Stimulated activated CD8-positive, alpha-beta memory T cell treated with anti-CD3 and anti-CD28 coated beads, Interleukin-12 subunit alpha, Interleukin-12 subunit beta, amount 100 ng/mL, for 24 hours (primary cell): ENCODE results near the gene IFNW1.
"Not testable (repeated sequence)": the region's sequence is repeated elsewhere in the genome, so short reads cannot be mapped to it uniquely, and the experiment has no call there.

Source experiments
- DNase-seq: peaks from one replicate; pipeline ENCODE4 v3.0.0-alpha.2; 2020; ENCODE audit errors: extremely low read depth

IFNW1 gene

DNA sequence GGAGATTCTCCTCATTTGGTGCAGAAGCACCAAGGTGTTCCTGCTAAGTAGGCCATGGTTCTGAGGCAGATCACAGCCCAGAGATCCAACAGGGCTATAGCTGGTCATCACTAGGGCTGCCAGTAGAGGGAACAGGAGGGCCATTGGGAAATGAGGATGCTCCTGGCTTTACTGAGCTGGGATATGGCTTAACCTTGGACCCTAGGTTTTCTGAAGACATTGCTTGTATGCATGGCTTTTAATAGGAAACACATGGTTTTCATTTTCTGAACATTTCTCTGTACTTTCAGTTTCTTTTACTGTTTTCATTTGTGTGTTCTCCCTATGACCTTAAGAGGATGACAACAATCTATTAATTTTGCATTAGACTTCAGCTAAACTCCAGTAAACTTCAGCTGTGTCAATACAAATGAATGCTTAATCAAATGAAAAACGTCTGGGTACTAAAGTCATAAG lies at the start of gene IFNW1:
IFNW1 (minus strand) TSS at position 406 of the 456 bp plus-strand sequence; CDS start at position 144, 262 bp downstream.
- no peak for DNase-seq

DNA sequence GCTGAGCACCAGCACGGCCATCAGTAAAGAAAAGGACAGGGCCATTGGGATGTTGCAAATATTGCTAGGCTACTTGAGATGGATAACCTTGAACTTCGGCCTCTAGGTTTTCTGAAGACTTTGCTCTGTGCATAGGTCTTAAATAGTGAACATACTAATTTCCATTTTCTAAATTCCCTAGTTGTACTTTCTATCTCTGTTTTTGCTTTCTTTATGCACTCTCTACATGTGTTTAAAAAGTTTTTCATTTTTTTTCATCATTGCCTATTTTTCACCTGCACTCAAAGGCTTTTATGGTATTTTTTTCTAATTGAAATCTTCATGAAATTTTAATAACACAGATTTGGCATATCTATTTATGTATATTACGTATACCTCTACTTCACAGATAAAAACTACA lies 45.9 kb upstream of the IFNW1 start, which contains the start of gene IFNA4:
IFNA4 (minus strand) TSS at position 101 of the 400 bp plus-strand sequence; CDS start at position 45, 56 bp downstream.
- DNase-seq: not testable (repeated sequence)

DNA sequence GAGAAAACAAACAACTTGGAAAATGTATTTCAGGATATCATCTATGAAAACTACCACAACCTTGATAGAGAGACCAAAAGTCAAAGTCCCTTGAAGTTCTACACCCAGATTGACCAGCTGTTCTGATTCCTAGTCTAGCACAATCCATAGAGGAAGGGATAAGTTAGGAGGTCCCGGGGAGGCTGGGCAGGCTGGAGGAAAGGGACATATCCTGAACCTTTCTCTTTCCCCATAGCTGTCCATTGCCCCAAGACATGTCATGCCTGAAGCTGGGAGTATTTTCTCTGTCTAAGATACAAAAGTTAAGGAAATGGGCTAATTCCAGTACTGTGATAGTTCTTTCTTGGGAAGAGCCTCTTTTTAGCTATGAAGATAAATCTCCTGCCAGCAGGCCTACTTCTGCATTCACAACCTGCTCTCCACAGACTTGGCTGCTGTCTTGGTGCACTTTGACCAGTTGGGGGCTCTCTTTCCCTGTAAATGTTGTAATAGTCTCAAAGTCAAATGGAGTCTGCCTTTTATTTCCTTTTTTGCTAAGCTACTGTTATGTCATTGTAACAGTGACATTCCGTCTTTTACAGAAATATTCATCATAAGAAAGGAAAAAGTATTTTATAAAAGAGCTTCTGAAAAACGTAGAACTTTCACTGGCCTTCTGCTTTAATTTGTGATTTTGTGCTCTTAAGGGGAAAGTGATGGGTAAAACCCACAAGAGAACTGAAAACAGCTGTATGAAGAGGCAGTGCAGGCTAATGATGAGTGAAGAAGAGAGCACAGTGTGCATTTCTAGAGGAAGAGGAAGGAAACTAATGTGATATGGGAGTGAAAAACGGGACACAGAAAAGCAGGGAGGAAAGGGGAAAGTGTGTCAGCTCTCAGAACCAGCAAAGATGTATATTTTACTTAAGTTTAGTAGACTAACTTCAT lies 41.4 kb upstream of the IFNW1 start:
- not testable (repeated sequence) for DNase-seq

DNA sequence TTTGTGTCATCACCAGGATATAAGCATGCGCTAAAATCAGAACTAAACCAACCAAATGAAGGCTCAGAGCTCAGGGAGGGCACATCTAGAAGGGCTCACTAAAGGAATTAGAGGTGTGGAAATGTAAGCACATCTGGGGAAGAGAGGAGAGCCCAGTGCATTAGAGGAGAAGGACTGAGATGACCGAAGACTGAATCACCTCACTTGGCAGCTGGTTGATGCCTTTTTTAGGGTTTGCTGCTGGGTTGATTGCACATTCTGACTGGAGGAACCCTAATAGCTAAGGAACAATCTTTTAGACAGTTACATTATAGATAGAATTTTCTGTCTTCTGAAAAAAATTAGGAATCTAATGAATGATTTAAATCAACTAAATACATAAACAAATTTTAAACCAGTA lies 33.0 kb upstream of the IFNW1 start:
- no peak for DNase-seq

DNA sequence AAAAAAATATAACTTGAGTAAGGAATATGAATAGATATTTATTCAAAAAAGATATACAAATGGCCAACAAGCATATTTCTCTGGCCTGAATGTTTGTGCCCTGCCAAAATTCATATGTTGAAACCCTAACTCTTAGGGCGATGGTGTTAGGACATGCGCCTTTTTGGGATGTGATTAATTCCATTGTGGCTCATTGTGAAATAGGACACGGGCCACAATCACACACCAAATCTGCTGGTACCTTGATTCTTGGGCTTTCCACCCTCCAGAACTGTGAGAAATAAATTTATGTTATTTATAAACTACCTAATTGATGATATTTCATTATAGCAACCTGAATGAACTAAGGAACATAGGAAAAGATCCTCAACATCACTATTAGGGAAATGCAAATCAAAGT lies 30.5 kb upstream of the IFNW1 start:
- DNase-seq: no peak

DNA sequence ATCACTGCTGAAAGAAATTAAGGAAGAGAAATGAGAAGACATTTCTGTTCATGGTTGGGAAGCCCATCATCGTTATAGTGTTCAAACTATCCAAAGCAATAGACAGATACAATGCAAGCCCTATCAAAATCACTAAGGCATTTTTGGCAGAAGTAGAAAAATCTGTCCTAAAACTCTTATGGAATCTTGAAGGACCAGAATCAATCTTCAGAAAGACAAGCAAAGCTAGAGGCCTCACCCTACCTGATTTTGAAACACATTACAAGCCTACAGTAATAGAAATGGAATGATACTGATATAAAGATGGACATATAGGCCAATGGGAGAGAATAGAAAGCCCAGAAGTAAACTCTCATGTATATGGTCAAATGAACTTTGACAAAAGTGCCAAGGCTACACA lies 29.7 kb upstream of the IFNW1 start:
- DNase-seq: no peak

DNA sequence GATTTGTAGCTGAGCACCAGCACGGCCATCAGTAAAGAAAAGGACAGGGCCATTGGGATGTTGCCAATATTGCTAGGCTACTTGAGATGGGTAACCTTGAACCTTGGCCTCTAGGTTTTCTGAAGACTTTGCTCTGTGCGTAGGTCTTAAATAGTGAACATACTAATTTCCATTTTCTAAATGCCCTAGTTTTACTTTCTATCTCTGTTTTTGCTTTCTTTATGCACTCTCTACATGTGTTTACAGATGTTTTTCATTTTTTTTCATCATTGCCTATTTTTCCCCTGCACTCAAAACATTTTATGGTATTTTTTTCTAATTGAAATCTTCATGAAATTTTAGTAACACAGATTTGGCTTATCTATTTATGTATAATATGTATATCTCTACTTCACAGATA lies 24.9 kb upstream of the IFNW1 start, which contains the start of gene IFNA21:
IFNA21 (minus strand) TSS at position 101 of the 400 bp plus-strand sequence; CDS start at position 53, 48 bp downstream.
- DNase-seq: not testable (repeated sequence)

DNA sequence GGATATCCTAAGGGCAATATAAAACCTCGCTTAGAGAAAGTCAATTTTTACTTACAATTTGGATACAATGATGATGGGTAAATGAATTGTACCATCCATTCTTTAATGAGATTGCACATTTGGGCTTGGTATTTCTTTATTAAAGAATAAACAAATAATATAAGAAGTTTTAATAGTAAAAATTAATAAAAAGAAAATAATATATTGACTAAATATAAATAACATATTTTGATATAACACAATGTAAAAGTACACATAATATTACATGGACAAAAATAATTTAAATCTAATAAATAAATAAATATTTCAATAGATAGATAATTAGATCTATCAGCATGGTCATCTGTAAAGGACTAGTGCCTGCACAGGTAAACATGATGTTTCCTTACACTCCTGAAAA lies 23.9 kb upstream of the IFNW1 start:
- no peak for DNase-seq

DNA sequence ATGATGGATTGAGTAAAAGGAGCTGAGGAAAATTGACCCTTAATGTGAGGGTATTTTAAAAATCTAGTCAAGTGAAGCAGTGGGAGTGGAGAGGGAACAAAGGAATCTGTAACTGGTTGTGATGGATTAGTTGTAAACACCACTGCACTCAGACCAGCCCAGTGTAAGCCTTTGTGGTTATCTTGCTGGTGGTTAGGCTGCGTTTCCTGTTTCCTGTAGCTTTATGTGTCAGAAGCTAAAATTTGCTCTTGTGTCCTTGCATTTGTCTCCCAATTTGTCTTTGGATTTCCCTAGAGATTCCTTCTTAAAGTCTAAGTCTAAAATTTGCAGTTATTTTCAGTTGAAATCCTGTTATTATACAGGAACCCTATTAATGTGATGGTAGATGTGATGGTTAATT lies 18.5 kb upstream of the IFNW1 start:
- no peak for DNase-seq

DNA sequence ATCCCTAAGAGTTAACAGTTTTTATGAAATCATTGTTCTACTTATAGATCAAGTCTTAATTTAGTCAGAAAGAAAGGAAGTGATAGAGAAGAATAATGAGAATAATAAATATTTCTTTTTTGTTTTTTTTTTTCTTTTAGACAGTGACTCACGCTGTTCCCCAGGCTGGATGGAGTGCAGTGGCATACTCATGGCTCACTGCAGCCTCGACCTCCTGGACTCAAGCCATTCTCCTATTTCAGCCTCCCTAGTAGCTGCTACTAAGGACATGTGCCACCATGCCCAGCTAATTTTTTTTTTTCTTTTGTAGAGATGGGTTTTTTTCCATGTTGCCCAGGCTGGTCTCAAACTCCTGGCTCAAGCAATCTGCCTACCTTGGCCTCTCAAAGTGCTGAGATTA lies 13.9 kb upstream of the IFNW1 start:
- DNase-seq: no peak

DNA sequence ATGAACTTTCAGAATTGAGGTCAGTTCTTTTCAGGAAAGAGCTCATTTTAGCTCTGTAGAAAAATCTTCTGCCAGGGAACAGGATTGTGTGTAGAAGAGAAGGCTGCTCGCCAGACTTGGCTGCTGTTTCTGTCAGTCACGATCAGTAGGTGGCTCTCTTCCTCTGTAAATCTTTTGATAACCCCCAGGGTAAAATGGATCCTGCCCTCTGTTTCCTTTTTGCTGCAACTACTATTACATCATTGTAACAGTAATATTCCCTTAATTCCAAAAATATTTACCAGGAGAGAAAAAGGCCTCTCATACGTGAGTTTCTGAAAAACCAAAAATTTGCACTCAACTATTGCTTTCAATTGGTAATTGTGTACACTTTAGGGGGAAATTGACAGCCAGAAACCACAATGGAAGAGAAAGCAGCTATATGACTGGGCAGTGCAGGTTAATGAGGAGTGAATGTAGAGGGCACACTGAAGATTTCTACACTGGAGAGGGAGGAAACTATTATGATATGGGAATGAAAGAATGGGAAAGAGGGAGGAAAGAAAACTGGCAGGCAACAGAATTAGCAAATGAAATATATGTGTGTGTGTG lies 12.5 kb upstream of the IFNW1 start:
- no peak for DNase-seq

DNA sequence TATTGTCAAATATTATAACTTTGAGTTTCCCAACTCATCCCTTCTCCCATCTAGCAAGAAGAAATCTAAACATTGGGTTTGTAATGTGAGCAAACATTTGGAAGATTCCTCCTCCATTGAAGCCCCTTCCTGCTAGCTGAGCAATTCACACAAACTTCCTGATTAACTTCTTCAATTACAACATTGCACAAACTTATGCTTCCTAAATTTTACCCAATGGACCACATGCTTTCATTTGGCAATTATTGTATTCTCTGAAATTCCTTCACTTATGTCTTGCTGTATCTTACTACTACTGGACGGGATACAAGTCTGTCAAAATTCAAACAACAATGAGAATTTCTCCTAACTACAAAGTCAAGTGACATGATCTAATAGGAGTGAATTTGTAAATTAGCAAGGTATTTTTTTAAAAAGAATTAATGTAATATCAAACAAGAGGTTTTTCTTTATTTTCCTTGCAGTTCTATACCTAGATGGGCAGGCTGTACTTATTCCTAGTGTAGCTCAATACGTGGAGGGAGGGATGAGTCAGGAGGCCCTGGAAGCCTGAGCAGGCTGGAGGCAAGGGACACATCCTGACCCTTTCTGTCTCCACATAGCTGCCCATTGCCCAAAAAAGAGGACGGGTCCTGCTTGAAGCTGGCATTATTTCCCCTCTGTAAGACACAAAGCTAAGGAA lies 11.8 kb upstream of the IFNW1 start:
- DNase-seq: no peak

DNA sequence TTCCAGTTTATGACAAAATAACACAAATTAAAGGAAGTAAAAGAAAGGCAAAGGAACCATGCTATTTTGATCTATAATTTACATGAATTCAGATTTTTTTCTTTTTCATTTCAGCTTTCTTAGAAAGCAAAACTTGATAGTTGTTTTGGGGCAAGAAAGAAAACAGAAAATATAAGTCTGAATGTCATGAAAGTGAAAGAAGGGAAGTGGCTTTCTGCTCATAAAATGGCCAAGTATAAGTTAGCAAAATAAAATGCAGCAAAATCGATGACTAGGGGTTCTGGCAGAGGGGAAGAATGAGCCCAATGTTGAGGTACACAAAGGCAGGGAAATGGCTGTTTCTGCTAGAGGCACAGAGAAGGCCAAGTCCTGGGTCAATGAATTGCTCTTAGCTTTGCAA lies 3.0 kb upstream of the IFNW1 start:
- no peak for DNase-seq

DNA sequence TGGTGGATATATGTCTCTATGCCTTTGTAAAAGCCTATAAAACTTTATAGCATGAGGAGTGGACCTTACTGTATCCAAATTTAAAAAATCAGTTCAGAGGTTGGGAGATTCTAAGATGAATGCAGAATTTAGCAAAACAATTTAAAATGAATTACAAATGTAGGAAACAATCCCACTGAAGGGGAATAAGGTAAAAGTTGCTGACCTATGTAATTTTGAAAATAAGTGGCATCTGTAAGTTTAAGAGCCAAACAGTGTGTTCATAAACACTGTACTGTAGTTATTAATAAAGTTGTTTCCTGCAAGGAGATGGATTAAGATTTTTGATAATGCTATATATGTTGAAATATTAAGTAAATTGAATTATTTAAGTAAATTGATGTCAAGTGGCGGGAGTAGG lies 4.6 kb downstream of the IFNW1 start:
- DNase-seq: no peak

DNA sequence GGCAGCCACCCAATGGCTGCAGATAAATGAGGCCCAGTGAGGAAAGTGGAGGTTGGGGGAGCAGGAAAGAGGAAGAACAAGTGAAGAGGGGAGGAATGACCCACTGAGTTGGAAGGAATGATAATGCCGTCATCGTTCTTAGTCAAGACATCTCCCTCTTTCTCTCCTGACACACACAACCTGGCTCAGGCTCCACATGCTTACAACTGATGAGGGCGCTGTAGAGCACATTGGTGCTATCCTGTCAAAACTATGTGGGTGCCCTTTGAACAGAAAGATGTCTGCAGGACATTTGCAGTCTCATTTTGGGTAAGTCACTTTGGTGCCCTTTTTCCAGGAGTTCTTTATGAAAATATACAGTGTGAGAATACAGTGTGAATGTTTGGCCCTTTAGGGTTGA lies 5.9 kb downstream of the IFNW1 start:
- DNase-seq: no peak

DNA sequence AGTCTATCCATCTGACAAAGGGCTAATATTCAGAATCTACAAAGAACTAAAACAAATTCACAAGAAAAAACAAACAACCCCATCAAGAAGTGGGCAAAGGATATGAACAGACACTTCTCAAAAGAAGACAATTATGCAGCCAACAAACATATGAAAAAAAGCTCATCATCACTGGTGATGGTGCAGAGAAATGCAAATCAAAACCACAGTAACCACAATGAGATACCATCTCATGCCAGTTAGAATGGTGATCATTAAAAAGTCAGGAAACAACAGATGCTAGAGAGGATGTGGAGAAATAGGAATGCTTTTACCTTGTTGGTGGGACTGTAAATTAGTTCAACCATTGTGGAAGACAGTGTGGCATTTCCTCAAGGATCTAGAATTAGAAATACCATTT lies 13.4 kb downstream of the IFNW1 start:
- DNase-seq: not testable (repeated sequence)

DNA sequence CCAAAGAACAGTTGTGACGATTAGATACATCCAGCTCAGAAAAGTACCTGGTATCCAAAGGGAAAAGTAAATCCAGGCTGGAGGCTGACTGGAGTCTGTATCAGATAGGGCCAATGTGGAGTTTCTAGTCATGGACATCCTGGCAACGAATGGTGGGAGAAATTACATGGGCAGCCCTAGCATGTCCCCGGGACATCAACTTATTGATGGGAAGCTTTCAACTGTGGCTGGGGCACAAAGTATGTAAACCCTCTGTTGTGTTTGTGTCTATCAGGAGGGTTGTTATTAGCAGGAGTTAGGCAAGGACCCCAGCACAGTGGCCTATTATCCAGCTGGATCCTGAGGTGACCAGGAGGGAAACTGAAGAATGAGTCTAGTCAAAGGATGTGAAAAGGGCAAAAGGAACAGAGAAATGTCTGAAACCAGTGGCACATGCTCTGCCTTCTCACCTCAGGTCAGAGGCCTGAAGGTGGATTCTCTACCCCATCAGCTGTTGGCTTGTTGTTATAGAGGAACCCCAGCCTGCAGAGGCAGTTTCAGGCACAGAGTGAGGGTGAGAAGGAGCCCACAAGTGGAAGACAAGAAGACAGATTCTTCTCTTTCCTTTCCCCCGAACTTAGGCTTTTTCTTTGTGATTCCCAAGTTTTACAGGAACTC lies 19.9 kb downstream of the IFNW1 start:
- no peak for DNase-seq

DNA sequence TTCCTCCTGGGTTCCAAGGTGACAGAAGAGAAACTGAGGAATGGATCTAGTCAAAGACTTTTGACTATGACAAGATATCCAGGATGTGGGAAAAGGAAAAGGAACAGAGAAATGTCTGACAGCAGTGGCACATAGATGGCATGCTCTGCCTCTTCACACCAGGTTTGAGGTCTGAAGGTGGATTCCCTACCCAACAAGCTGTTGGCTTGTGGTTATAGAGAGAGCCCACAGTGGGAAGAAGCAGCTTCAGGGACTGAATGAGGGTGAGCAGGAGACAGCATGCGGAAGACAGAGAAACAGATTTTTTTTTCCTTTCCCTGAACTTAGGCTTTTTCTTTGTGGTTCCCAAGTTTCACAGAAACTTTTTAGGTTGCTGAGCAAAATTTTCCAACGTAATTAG lies 20.6 kb downstream of the IFNW1 start:
- DNase-seq: no peak

DNA sequence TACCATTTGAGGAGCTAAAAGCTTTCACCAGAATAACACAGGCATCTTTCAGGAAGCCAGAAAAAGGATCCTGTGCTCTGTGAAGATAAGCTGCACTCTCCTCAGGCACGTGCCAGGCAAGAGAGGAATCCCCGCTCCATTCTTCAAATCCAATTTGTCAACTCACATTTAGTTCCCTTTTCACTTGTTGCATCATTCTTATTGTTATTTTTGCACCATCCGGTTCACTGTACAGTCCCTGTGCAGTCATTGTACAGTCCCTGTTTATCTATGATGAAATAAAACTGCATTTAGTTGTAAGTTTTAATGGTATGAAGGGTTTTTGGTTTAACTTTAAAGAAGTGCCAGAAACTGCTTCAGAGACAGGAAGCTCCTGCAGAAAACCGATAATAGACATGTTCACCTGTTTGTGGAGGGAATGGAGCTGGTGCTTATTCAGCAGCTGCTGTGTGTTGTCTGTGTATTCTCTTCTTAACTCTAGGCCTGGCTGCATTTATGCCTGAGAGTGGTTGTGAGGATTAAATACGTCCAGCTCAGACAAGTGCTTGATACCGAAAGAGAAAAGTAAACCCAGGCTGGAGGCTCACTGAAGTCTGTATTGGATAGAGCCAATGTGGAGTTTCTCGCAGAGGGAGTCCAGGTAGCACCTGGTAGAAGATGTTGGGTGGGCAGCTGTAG lies 22.4 kb downstream of the IFNW1 start:
- DNase-seq: no peak

DNA sequence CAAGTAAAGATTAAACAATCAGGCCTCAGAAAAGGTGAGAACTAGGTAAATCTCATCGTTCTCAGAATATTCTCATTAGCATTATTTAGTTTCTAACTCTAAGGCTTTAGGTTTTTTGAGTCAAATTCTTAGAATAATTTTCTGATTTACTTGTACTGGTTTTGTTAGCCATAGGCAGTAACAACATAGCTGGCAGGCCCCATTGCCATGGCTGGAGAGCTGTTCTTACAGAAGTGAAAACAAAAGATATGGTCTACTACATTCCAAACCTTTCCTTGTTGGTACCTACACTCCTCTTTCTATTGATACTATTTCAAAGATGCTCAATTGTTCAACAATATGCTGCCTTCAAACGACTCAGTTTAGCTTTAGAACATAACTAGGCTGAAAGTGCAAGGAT lies 27.3 kb downstream of the IFNW1 start:
- DNase-seq: no peak
